Bronchial smooth muscle cell (primary cell): ENCODE data around the gene REEP1. TPM values are rescaled to one million over a fixed set of nuclear protein-coding genes. Genes with fewer than 3 reads are reported as not detected.

Source experiments
- total RNA-seq: library from RNA; depleted of rRNA; stranded (reverse); fragments of >200 nt; gene quantifications from 2 replicates; pipeline ENCODE4 v1.2.1, GENCODE V29; 2014

The REEP1 gene
- total RNA-seq, result under 0.01 TPM in 1 of 2 replicates, not detected in the other

DNA sequence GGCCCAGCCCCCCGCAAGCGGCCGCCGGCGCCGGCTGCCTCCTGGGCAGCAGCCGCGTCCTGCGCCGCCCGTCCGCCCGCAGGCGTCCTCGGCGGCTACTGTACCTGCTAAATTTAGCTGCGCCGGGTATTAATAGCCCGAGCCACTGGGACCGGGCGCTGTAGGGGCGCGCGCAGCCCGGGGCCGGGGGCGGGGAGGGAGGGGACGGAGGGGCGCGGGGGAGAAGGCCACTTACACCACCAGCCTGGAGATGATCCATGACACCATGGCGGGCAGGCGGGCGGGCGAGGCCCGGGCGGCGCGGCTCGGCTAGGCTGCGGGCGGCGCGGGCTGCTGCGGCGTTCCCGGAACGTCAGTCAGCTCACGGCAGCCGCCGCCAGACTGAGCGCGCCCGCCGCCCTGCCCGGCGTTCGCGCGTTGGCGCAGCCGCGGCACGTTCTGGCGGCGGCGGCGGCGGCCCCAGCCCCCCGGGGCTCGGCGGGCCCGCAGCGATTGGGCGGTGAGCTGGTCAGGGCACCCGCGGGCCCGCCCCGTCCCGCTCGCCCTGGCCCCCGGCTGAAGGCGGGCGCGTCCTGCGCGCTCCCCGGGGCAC, at the start of gene REEP1:
Gene REEP1 (minus strand): TSS at position 383 of the 592 bp plus-strand sequence. CDS start 116 bp downstream, at position 267.

DNA sequence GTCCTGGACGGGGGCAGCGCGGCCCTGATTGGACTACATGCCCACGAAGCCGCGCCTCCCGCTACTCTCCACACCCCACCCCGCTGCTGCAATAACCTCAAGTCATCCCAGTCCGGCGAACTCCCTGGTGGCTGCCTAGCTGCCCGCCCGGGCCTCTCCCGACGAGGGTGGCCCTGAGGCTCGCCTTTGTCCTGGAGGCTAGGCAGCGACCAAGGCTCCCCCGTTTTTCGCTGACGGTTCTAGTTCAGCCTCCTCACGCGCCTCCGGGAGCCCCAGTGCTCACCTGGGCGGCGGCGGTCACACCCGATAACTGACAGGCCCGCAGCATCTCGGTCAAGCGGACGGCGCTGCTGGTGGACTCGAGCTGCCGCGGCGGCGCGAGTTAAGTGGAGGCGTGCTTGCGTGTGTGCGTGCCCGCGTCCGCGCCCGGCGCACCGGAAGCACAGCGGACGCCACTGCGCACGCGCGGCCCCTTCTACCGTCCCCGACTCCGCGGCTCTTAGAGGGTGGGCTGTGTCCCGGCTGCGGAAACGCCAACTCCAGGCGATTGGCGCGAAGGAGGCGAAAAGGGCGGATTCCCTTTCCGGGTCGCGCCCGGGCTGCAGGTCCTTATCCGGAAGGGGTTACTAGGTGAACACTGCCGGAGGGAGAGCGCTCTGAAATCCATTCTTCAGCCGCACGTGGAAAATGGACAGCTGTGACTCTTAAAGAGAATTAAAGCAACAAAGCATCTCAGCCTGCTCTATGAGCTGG, 142.2 kb downstream of the REEP1 start, which contains the start of gene IMMT:
Gene IMMT (minus strand): TSS at position 408 of the 753 bp plus-strand sequence. CDS start 80 bp downstream, at position 328.

Other genes starting within 250 kb of the REEP1 start
- 6.1 and 10.1 TPM in 2 replicates for gene POLR1A, start 231.7 kb downstream of the REEP1 start, total RNA-seq
- gene PTCD3, start 231.4 kb downstream of the REEP1 start, total RNA-seq, result 61.9 and 167 TPM in 2 replicates
- 26.4 and 38.9 TPM in 2 replicates for gene IMMT, start 142.2 kb downstream of the REEP1 start, total RNA-seq
- 12.5 and 13.2 TPM in 2 replicates for gene MRPL35, start 138.2 kb downstream of the REEP1 start, total RNA-seq
- 28.0 and 31.1 TPM in 2 replicates for gene KDM3A, start 103.7 kb upstream of the REEP1 start, total RNA-seq
- gene CHMP3, start 225.8 kb upstream of the REEP1 start, total RNA-seq, result 74.7 and 148 TPM in 2 replicates